Stimulated activated naive CD4-positive, alpha-beta T cell (primary cell): Measurements from ENCODE around the gene CD9.
A peak's percentile ranks its signal among the peaks of the same experiment; 100 is the strongest.

Experiments
- DNase-seq, 6 experiments: peaks; one replicate each; lab custom pipeline; 2025; lab: John Stamatoyannopoulos, UW

CD9 gene

GRCh38 chr12:6221146-6221545 lies 20.9 kb downstream of the CD9 start:
- no peak for DNase-seq

- no peak for DNase-seq
Observed at GRCh38 chr12:6222078-6222654, 22.0 kb downstream of the CD9 start.

GRCh38 chr12:6223545-6223944 lies 23.3 kb downstream of the CD9 start:
- no peak for DNase-seq

GRCh38 chr12:6224550-6224949 lies 24.4 kb downstream of the CD9 start:
- no peak for DNase-seq

- DNase-seq, result no peak
Observed at GRCh38 chr12:6225630-6226001, 25.4 kb downstream of the CD9 start.

GRCh38 chr12:6226002-6226678 lies 25.9 kb downstream of the CD9 start:
- DNase-seq, result no peak

GRCh38 chr12:6226679-6227051 lies 26.5 kb downstream of the CD9 start:
- DNase-seq, result no peak

- no peak for DNase-seq
Observed at GRCh38 chr12:6228535-6229223, 28.5 kb downstream of the CD9 start.

- no peak for DNase-seq
Observed at GRCh38 chr12:6229224-6230218, 29.3 kb downstream of the CD9 start.

GRCh38 chr12:6230321-6231110 lies 30.3 kb downstream of the CD9 start:
- DNase-seq, result peak; percentile 22 to 74 (median 64)

- peak in 1 of 6 experiments; percentile 18 for DNase-seq
Observed at GRCh38 chr12:6231359-6232268, 31.4 kb downstream of the CD9 start.

GRCh38 chr12:6233121-6233971 lies 33.1 kb downstream of the CD9 start:
- DNase-seq, result no peak

- DNase-seq, result no peak
Observed at GRCh38 chr12:6234214-6234613, 34.0 kb downstream of the CD9 start.

GRCh38 chr12:6234906-6235305 lies 34.7 kb downstream of the CD9 start:
- no peak for DNase-seq

- DNase-seq, result no peak
Observed at GRCh38 chr12:6235499-6235898, 35.3 kb downstream of the CD9 start.

- DNase-seq, result no peak
Observed at GRCh38 chr12:6235906-6236640, 35.9 kb downstream of the CD9 start.

GRCh38 chr12:6236641-6236940 lies 36.4 kb downstream of the CD9 start:
- no peak for DNase-seq

GRCh38 chr12:6237830-6238229 lies 37.6 kb downstream of the CD9 start:
- no peak for DNase-seq

GRCh38 chr12:6238875-6239274 lies 38.7 kb downstream of the CD9 start:
- DNase-seq, result no peak
